Smooth muscle cell (in vitro differentiated cells): Measurements from ENCODE around the gene TBC1D2B. TPM values are rescaled to one million over a fixed set of nuclear protein-coding genes. Genes with fewer than 3 reads are reported as not detected.

ENCODE experiments used
- DNase-seq: peaks from one replicate; lab custom pipeline; 2025; ENCODE audit not compliant: unreplicated experiment; lab: John Stamatoyannopoulos, UW
- H2AFZ ChIP-seq: fragments of 200-600 bp; sonication (generic); 2 replicates; pipeline ENCODE4 v1.6.0; 2016; ENCODE audit warnings: antibody characterized with exemption, low read depth, mild to moderate bottlenecking
- H3F3A ChIP-seq: fragments of 200-600 bp; sonication (generic); 2 replicates; pipeline ENCODE4 v1.6.0; 2017; ENCODE audit warnings: antibody characterized with exemption, low read depth
- H3K27ac ChIP-seq: fragments of 200-600 bp; sonication (generic); 2 replicates; pipeline ENCODE4 v1.5.1; 2016; ENCODE audit warnings: low read depth, mild to moderate bottlenecking
- H3K27me3 ChIP-seq: fragments of 200-600 bp; sonication (generic); 2 replicates; pipeline ENCODE4 v1.6.1; 2016; ENCODE audit warnings: low read depth, mild to moderate bottlenecking
- H3K36me3 ChIP-seq: fragments of 200-600 bp; sonication (generic); 2 replicates; pipeline ENCODE4 v1.5.1; 2016; ENCODE audit warnings: low read depth
- H3K4me1 ChIP-seq: fragments of 200-600 bp; sonication (generic); 2 replicates; pipeline ENCODE4 v1.5.1; 2016; ENCODE audit warnings: low read depth
- H3K4me2 ChIP-seq: fragments of 200-600 bp; sonication (generic); 2 replicates; pipeline ENCODE4 v1.6.0; 2016; ENCODE audit warnings: mild to moderate bottlenecking
- H3K4me3 ChIP-seq: fragments of 200-600 bp; sonication (generic); 2 replicates; pipeline ENCODE4 v1.5.1; 2016; ENCODE audit warnings: mild to moderate bottlenecking
- H3K79me2 ChIP-seq: fragments of 200-600 bp; sonication (generic); 2 replicates; pipeline ENCODE4 v1.6.0; 2016; ENCODE audit warnings: low read depth, mild to moderate bottlenecking
- H3K9ac ChIP-seq: fragments of 200-600 bp; sonication (generic); 2 replicates; pipeline ENCODE4 v1.6.0; 2016; ENCODE audit warnings: low read depth
- H3K9me3 ChIP-seq: fragments of 200-600 bp; sonication (generic); replicated peaks from 2 replicates; pipeline ENCODE4 v1.5.1; 2016; ENCODE audit warnings: low read depth
- H4K20me1 ChIP-seq: fragments of 200-600 bp; sonication (generic); 2 replicates; pipeline ENCODE4 v1.6.0; 2016; ENCODE audit warnings: low read depth
- CTCF ChIP-seq: fragments of 200-600 bp; sonication (generic); IDR thresholded peaks from 2 replicates; pipeline ENCODE4 v1.5.1; 2017; ENCODE audit warnings: borderline replicate concordance, mild to moderate bottlenecking, antibody characterized with exemption; ENCODE audit not compliant: insufficient read depth, poor library complexity, severe bottlenecking
- WGBS: methylation state at CpG from one replicate; pipeline ENCODE4 v1.1.7; 2016; ENCODE audit warnings: low lambda C conversion rate; 5-methylcytosine and 5-hydroxymethylcytosine counted together
- polyA plus RNA-seq: library from polyadenylated mRNA; unstranded; fragments of >200 nt; fragmentation: Nextera tagmentation; extraction: Ambion mirVana; gene quantifications from 2 replicates; pipeline ENCODE4 v1.2.1, GENCODE V29; 2016
- total RNA-seq: library from RNA; depleted of rRNA; stranded (reverse); fragments of >200 nt; gene quantifications from 2 replicates; pipeline ENCODE4 v1.2.3, GENCODE V29; 2014

TBC1D2B gene
- total and polyA plus RNA-seq, 2 experiments from 2014 or later, result 14.2 to 19.4 TPM

- H2AFZ ChIP-seq, result no peak overlapping the region
- H3K27ac ChIP-seq, result no peak overlapping the region
- no peaks in the 10 kb centered on the region for H3K27me3 ChIP-seq
- DNase-seq, result no peak
- no peaks in the 10 kb centered on the region for H3K36me3 ChIP-seq
- no peak for TF ChIP-seq CTCF
- H3K9ac ChIP-seq, result no peak overlapping the region
- no peaks in the 10 kb centered on the region for H3F3A ChIP-seq
- H3K4me3 ChIP-seq, result no peak overlapping the region
- H3K79me2 ChIP-seq, result no peaks in the 10 kb centered on the region
- H4K20me1 ChIP-seq, result no peaks in the 10 kb centered on the region
- H3K4me2 ChIP-seq, result no peak overlapping the region
- no peaks in the 10 kb centered on the region for H3K4me1 ChIP-seq
- 92% methylated on average over 6 of the region's 6 CpGs for WGBS
- no peaks in the 10 kb centered on the region for H3K9me3 ChIP-seq
Measured at GRCh38 chr15:78083687-78084448, 6.4 kb upstream of the TBC1D2B start.

GRCh38 chr15:78083186-78083585 lies 5.7 kb upstream of the TBC1D2B start:
- H3F3A ChIP-seq, result no peaks in the 10 kb centered on the region
- H3K79me2 ChIP-seq, result no peaks in the 10 kb centered on the region
- no peak overlapping the region for H3K4me2 ChIP-seq
- H3K27ac ChIP-seq, result no peak overlapping the region
- no peaks in the 10 kb centered on the region for H3K27me3 ChIP-seq
- H3K4me3 ChIP-seq, result no peak overlapping the region
- H4K20me1 ChIP-seq, result no peaks in the 10 kb centered on the region
- no peak overlapping the region for H2AFZ ChIP-seq
- no peaks in the 10 kb centered on the region for H3K36me3 ChIP-seq
- no peak overlapping the region for H3K9ac ChIP-seq
- no peak for DNase-seq
- no peak for TF ChIP-seq CTCF
- WGBS, result 100% methylated on average over 2 of the region's 4 CpGs
- no peaks in the 10 kb centered on the region for H3K4me1 ChIP-seq
- H3K9me3 ChIP-seq, result no peaks in the 10 kb centered on the region

- Histone ChIP-seq H3F3A (peaks cover 2% of the 10 kb centered on the region), H3K27ac (no peak overlapping the region), H3K9me3 (no peaks in the 10 kb centered on the region), H3K27me3 (no peaks in the 10 kb centered on the region), H3K4me2 (no peak overlapping the region), H3K79me2 (no peaks in the 10 kb centered on the region), H3K9ac (no peak overlapping the region), H4K20me1 (no peaks in the 10 kb centered on the region), H3K36me3 (no peaks in the 10 kb centered on the region), H2AFZ (no peak overlapping the region), H3K4me3 (no peak overlapping the region), H3K4me1 (no peaks in the 10 kb centered on the region)
- TF ChIP-seq CTCF, result no peak
- 80% methylated on average over 1 of the region's 1 CpG for WGBS
- DNase-seq, result no peak
Measured at GRCh38 chr15:78082743-78083110, 5.2 kb upstream of the TBC1D2B start.
